Parathyroid adenoma (tissue), 2 donors: ENCODE data around the gene HEXB.

Experiments
- H2AFZ ChIP-seq: fragments of 300-600 bp; sonication (generic); one replicate; pipeline ENCODE4 v1.7.0; 2017; ENCODE audit warnings: antibody characterized with exemption, mild to moderate bottlenecking
- H3K27ac ChIP-seq: fragments of 300-600 bp; sonication (generic); one replicate; pipeline ENCODE4 v1.7.0; 2017
- H3K27me3 ChIP-seq: fragments of 300-600 bp; sonication (generic); one replicate; pipeline ENCODE4 v1.7.0; 2017; ENCODE audit warnings: low read length; ENCODE audit not compliant: control insufficient read depth, insufficient read depth
- H3K36me3 ChIP-seq: fragments of 300-600 bp; sonication (generic); one replicate; pipeline ENCODE4 v1.7.0; 2017; ENCODE audit warnings: low read length; ENCODE audit not compliant: control insufficient read depth, insufficient read depth
- H3K4me1 ChIP-seq: fragments of 300-600 bp; sonication (generic); one replicate; pipeline ENCODE4 v1.7.0; 2017; ENCODE audit warnings: control low read depth
- H3K4me2 ChIP-seq: fragments of 300-600 bp; sonication (generic); one replicate; pipeline ENCODE4 v1.7.0; 2017; ENCODE audit warnings: low read length
- H3K4me3 ChIP-seq: fragments of 300-600 bp; sonication (generic); one replicate; pipeline ENCODE4 v1.7.0; 2017; ENCODE audit warnings: low read depth, low read length
- H3K79me2 ChIP-seq: fragments of 300-600 bp; sonication (generic); one replicate; pipeline ENCODE4 v1.7.0; 2017; ENCODE audit warnings: control low read depth
- H3K9ac ChIP-seq: fragments of 300-600 bp; sonication (generic); one replicate; pipeline ENCODE4 v1.7.0; 2017; ENCODE audit warnings: mild to moderate bottlenecking
- H3K9me3 ChIP-seq: fragments of 300-600 bp; sonication (generic); one replicate; pipeline ENCODE4 v1.7.0; 2017; ENCODE audit warnings: low read length; ENCODE audit not compliant: control insufficient read depth
- TF ChIP-seq, protein P1 (sequence below): fragments of 300-600 bp; sonication (generic); IDR thresholded peaks from one replicate; pipeline ENCODE4 v1.7.0; 2017; ENCODE audit warnings: antibody characterized with exemption, mild to moderate bottlenecking
- donor health status: primary hyperparathyroidism.

HEXB gene

DNA sequence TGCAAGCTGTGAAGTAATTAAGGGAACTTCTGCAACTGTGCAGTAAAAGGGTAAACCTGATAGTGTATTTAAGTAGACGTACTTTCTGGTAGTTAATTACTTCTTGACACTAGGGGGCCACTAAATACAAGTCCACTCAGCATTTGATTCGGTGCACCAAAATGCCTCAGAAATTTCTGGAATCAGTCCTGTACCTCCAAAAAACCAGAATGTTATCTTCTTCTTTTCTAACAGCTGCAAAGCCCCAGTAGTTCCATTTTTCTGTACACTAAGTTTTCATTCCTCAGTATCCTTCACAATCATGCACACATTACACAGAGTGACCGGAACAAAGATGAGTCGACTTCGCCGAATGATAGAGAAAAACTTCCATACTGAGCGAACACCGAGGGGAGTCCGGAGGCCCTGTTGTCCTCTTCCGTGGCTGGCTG, 81.4 kb downstream of the HEXB start:
- Histone ChIP-seq H2AFZ (peak overlapping the region; percentile 98), H3K4me3 (peak overlapping the region; percentile 95), H3K27me3 (no peaks in the 10 kb centered on the region), H3K36me3 (no peaks in the 10 kb centered on the region), H3K4me2 (peak overlapping the region; percentile 84), H3K9me3 (no peaks in the 10 kb centered on the region), H3K4me1 (peaks cover 16% of the 10 kb centered on the region), H3K79me2 (peaks cover 18% of the 10 kb centered on the region), H3K27ac (peak overlapping the region; percentile 71), H3K9ac (peak overlapping the region; percentile 85)
- TF ChIP-seq, protein P1, sequence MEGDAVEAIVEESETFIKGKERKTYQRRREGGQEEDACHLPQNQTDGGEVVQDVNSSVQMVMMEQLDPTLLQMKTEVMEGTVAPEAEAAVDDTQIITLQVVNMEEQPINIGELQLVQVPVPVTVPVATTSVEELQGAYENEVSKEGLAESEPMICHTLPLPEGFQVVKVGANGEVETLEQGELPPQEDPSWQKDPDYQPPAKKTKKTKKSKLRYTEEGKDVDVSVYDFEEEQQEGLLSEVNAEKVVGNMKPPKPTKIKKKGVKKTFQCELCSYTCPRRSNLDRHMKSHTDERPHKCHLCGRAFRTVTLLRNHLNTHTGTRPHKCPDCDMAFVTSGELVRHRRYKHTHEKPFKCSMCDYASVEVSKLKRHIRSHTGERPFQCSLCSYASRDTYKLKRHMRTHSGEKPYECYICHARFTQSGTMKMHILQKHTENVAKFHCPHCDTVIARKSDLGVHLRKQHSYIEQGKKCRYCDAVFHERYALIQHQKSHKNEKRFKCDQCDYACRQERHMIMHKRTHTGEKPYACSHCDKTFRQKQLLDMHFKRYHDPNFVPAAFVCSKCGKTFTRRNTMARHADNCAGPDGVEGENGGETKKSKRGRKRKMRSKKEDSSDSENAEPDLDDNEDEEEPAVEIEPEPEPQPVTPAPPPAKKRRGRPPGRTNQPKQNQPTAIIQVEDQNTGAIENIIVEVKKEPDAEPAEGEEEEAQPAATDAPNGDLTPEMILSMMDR: no peak

- Histone ChIP-seq H3K4me1 (peaks cover 16% of the 10 kb centered on the region), H3K36me3 (no peaks in the 10 kb centered on the region)
- TF ChIP-seq, protein P1: no peak
Measured at GRCh38 chr5:74766849-74767578, 82.0 kb downstream of the HEXB start, which contains the start of the genes GFM2 and NSA2. Gene GFM2, minus strand, starts transcription at chr5:74767117. Its CDS starts 3,375 bp downstream, at chr5:74763742. Gene NSA2, plus strand, starts transcription at chr5:74767249. Its CDS starts 112 bp downstream, at chr5:74767361.

GRCh38 chr5:74767579-74767913, 82.5 kb downstream of the HEXB start:
- Histone ChIP-seq H3K9ac (peak overlapping the region; percentile 82), H3K79me2 (peaks cover 18% of the 10 kb centered on the region), H3K27ac (peak overlapping the region; percentile 71), H3K9me3 (no peaks in the 10 kb centered on the region), H3K4me2 (peak overlapping the region; percentile 70), H3K27me3 (no peaks in the 10 kb centered on the region), H3K4me3 (peak overlapping the region; percentile 95), H2AFZ (peak overlapping the region; percentile 98), H3K4me1 (peaks cover 16% of the 10 kb centered on the region), H3K36me3 (no peaks in the 10 kb centered on the region)
- TF ChIP-seq, protein P1: no peak

More at GRCh38 chr5:74766849-74767578, 82.0 kb downstream of the HEXB start, which contains the start of the genes GFM2 and NSA2:
- Histone ChIP-seq H2AFZ (peak within 1 kb of the TSS; percentile 98), H3K27me3 (no peaks in the 10 kb centered on the region), H3K27ac (peak within 1 kb of the TSS; percentile 71), H3K4me2 (peak within 1 kb of the TSS; percentile 84), H3K4me3 (peak within 1 kb of the TSS; percentile 95), H3K79me2 (peaks cover 18% of the 10 kb centered on the region), H3K9ac (peak within 1 kb of the TSS; percentile 85), H3K9me3 (no peaks in the 10 kb centered on the region)
